ENCODE results near the gene RPN1. TPM values are rescaled to one million over a fixed set of nuclear protein-coding genes. Genes with fewer than 3 reads are reported as not detected.
A peak's percentile ranks its signal among the peaks of the same experiment; 100 is the strongest.

Gene RPN1
- total and polyA plus RNA-seq, 2 donors (not counting 1 experiment from before 2014, with no cell fraction given): 40.4 to 80.6 TPM

DNA sequence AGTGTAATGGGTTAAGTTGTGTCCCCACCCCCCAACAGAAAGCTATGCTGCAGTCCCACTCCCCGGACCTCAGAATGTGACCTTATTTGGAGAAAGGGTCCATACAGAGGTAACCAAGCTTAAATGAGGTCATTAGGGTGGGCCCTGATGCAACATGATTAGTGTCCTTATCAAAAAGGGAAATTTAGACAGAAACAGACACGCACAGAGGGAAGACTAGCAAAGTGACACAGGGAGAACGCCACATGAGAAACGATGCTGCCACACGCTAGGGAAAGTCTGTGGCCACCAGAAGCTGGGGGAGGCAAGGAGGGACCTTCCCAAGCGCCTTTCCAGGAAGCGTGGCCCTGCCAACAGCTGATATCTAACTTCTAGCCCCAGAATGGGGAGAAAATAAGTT is 65.4 kb downstream of the RPN1 start:
- Histone ChIP-seq H3K4me2 (replicated peaks; ENCODE audit: low read depth, low read length, poor library complexity, severe bottlenecking) (no peak overlapping the region), H3K36me3 (replicated peaks in 1 of 2; ENCODE audit: control extremely low read depth in 1 of 2, control insufficient read depth in 1 of 2, extremely low read depth in 1 of 2, insufficient read depth in 2 of 2, low read length in 1 of 2) (no peaks in the 10 kb centered on the region), H4K20me1 (ENCODE audit: control insufficient read depth, insufficient read depth, low read length, poor library complexity, severe bottlenecking) (no peaks in the 10 kb centered on the region), H3K4me1 (ENCODE audit: control insufficient read depth in 2 of 2, insufficient read depth in 2 of 2, low read length in 2 of 2) (peaks cover 0 to 4% of the 10 kb centered on the region in 2 donors), H3K9ac (ENCODE audit: low read length) (no peak overlapping the region), H3K9me3 (ENCODE audit: control extremely low read depth in 1 of 3, control insufficient read depth in 2 of 3, insufficient read depth in 1 of 3, low read length in 2 of 3) (peaks cover 0 to 4% (median 0%) of the 10 kb centered on the region in 3 donors), H2AFZ (ENCODE audit: insufficient read depth, low read depth, low read length, poor library complexity, severe bottlenecking) (no peak overlapping the region), H3K79me2 (ENCODE audit: control insufficient read depth, insufficient read depth, low read length) (no peaks in the 10 kb centered on the region), H3K27me3 (replicated peaks in 1 of 4; ENCODE audit: control extremely low read depth in 1 of 4, control insufficient read depth in 3 of 4, insufficient read depth in 4 of 4, low read length in 3 of 4) (peaks cover 0 to 6% (median 0%) of the 10 kb centered on the region in 4 experiments), H3K27ac (ENCODE audit: low read length in 2 of 2) (no peak overlapping the region), H3K4me3 (ENCODE audit: control extremely low read depth in 1 of 5, extremely low read depth in 1 of 5, insufficient read depth in 1 of 5, low read depth in 2 of 5, low read length in 4 of 5) (no peak overlapping the region)
- POLR2A ChIA-PET: no interaction called here
- intact Hi-C loops (cut with micrococcal nuclease): no loop called here
- ATAC-seq (ENCODE audit: low read depth) (no peak), DNase-seq (no peak)
- TF ChIP-seq, protein P1, sequence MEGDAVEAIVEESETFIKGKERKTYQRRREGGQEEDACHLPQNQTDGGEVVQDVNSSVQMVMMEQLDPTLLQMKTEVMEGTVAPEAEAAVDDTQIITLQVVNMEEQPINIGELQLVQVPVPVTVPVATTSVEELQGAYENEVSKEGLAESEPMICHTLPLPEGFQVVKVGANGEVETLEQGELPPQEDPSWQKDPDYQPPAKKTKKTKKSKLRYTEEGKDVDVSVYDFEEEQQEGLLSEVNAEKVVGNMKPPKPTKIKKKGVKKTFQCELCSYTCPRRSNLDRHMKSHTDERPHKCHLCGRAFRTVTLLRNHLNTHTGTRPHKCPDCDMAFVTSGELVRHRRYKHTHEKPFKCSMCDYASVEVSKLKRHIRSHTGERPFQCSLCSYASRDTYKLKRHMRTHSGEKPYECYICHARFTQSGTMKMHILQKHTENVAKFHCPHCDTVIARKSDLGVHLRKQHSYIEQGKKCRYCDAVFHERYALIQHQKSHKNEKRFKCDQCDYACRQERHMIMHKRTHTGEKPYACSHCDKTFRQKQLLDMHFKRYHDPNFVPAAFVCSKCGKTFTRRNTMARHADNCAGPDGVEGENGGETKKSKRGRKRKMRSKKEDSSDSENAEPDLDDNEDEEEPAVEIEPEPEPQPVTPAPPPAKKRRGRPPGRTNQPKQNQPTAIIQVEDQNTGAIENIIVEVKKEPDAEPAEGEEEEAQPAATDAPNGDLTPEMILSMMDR (IDR thresholded peaks at IDR 0.05): no peak
- TF ChIP-seq EZH2 (IDR thresholded peaks at IDR 0.05; ENCODE audit: borderline replicate concordance, insufficient read depth, low read depth, low read length, poor library complexity, severe bottlenecking): no peak
- Mint-ChIP-seq H3K9me3 (ENCODE audit: insufficient read depth) (peaks cover 3% of the 10 kb centered on the region), H3K4me1 (no peaks in the 10 kb centered on the region), H3K27me3 (peaks cover 13% of the 10 kb centered on the region), H3K27ac (no peak overlapping the region), H3K4me3 (no peak overlapping the region)
- 71% methylated on average over 4 of the region's 7 CpGs for WGBS (ENCODE audit: insufficient coverage)
- CTCF ChIA-PET: no interaction called here

DNA sequence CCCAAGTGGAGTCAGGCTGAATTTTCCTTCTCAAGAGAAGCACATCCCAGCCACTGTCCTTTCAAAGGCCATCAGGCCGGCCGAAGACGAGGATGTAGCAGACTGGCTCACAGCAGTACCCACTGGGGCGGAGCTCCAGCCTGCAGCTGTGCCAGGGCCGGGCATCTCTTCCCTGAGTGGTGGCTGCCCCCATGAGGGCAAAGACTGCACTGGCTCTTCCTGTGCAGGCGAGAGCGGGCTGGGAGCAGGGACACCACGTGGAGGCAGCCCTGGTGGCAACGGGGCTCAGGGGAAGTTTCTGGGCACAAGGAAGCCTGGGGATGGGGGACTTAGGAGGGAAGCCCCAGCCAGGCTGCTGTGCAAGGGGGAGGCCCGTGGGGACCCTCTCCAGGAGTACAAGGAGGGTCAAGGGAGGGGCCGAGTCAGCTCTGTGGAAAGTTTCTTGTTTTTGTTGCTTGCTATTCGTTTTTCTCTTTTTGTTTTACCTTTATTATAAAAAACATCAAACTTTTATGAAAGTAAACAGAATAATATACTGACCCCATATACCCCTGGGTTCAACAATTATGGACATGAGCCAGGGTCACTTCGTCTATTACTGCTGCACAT is 66.1 kb downstream of the RPN1 start:
- intact Hi-C loops (cut with micrococcal nuclease): no loop called here
- TF ChIP-seq, protein P1 (IDR thresholded peaks at IDR 0.05): peak; percentile 10
- TF ChIP-seq EZH2 (IDR thresholded peaks at IDR 0.05; ENCODE audit: borderline replicate concordance, insufficient read depth, low read depth, low read length, poor library complexity, severe bottlenecking): no peak
- Histone ChIP-seq H3K27me3 (replicated peaks in 1 of 4; ENCODE audit: control extremely low read depth in 1 of 4, control insufficient read depth in 3 of 4, insufficient read depth in 4 of 4, low read length in 3 of 4) (peaks cover 0 to 6% (median 0%) of the 10 kb centered on the region in 4 experiments), H3K36me3 (replicated peaks in 1 of 2; ENCODE audit: control extremely low read depth in 1 of 2, control insufficient read depth in 1 of 2, extremely low read depth in 1 of 2, insufficient read depth in 2 of 2, low read length in 1 of 2) (no peaks in the 10 kb centered on the region), H3K4me2 (replicated peaks; ENCODE audit: low read depth, low read length, poor library complexity, severe bottlenecking) (no peak overlapping the region), H3K4me1 (ENCODE audit: control insufficient read depth in 2 of 2, insufficient read depth in 2 of 2, low read length in 2 of 2) (peaks cover 0 to 4% of the 10 kb centered on the region in 2 donors), H4K20me1 (ENCODE audit: control insufficient read depth, insufficient read depth, low read length, poor library complexity, severe bottlenecking) (no peaks in the 10 kb centered on the region), H3K27ac (ENCODE audit: low read length in 2 of 2) (no peak overlapping the region), H3K4me3 (ENCODE audit: control extremely low read depth in 1 of 5, extremely low read depth in 1 of 5, insufficient read depth in 1 of 5, low read depth in 2 of 5, low read length in 4 of 5) (no peak overlapping the region), H3K79me2 (ENCODE audit: control insufficient read depth, insufficient read depth, low read length) (no peaks in the 10 kb centered on the region), H2AFZ (ENCODE audit: insufficient read depth, low read depth, low read length, poor library complexity, severe bottlenecking) (peak overlapping the region; percentile 10), H3K9me3 (ENCODE audit: control extremely low read depth in 1 of 3, control insufficient read depth in 2 of 3, insufficient read depth in 1 of 3, low read length in 2 of 3) (peaks cover 0 to 10% (median 5%) of the 10 kb centered on the region in 3 donors), H3K9ac (ENCODE audit: low read length) (no peak overlapping the region)
- no peak overlapping the region for H3K27ac Mint-ChIP-seq
- H3K4me1 Mint-ChIP-seq: no peaks in the 10 kb centered on the region
- H3K27me3 Mint-ChIP-seq: peaks cover 13% of the 10 kb centered on the region
- DNase-seq (peak; percentile 26), ATAC-seq (ENCODE audit: low read depth) (peak; percentile 56)
- WGBS (ENCODE audit: insufficient coverage): 4% methylated on average over 10 of the region's 13 CpGs
- peaks cover 3% of the 10 kb centered on the region for H3K9me3 Mint-ChIP-seq (ENCODE audit: insufficient read depth)
- ChIA-PET CTCF (interaction anchor here (1.0 kb wide), 1 partner anchor 490 kb away, joined by 3 read pairs; no protein-coding TSS in a partner anchor), POLR2A (no interaction called here)
- no peak overlapping the region for H3K4me3 Mint-ChIP-seq

Measured in B cell (primary cell).